ENCODE results near the gene MATN3.
A peak's percentile ranks its signal among the peaks of the same experiment; 100 is the strongest.

The MATN3 gene

DNA sequence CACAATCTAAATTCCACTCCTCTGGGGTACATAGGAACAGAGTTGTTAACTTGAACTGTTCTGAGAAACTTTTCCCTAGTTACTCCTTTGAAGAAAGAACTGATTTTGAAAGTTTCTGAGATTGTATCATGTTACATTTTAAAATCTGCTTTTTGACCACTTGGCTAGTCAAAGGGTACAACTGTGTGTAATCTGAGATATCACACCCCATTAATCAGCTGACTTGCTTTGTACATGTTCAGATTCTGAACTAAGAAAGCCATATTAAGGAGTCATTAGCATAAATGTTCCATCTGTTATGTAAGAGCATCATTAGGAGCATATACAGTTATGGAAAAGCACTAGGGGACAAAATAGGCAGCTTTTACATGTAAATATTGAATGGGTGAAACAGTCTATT, 18.7 kb downstream of the MATN3 start:
- DNase-seq, result no peak

DNA sequence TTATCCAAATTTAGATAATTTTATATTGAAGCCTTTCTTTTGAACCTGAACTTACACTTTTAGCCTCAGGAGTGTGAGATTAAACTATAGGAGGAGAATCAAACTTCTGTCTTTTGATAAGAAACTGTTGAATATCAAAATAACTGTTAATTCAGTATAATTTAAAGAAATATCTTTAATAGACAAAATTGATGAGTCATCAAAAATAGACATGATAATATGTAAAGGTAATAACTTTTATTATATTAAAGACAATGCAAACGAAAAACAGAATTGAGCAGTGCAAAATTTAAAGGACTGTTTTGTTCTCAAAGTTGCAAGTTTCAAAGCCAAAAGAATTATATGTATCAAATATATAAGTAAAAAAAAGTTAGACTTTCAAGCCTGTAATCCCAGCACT, 20.6 kb downstream of the MATN3 start:
- no peak for DNase-seq

GRCh38 chr2:19990416-19990728, 22.1 kb downstream of the MATN3 start:
- DNase-seq, result no peak

GRCh38 chr2:19989667-19990415, 22.6 kb downstream of the MATN3 start, which contains the start of gene WDR35:
TSS of gene WDR35 (minus strand) at chr2:19990105. CDS start at chr2:19990015, 90 bp downstream.
- DNase-seq, result peak; percentile 88

DNA sequence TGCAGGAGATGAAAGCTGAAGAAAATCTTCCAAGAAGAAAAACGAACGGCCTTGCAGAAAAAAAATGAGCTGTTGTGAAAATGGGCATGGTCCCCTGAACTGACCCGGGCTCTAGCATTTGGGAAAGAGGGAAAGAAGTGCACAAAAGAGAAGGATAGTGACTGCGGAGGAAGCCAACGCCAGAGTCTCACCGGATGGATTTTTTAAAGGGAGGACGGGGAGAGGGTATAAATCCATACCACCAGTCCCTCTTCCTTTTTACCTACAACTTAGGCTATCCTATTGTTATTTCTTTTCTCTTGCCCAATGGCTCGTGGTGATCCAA, 23.2 kb downstream of the MATN3 start:
- DNase-seq, result no peak

- DNase-seq, result no peak
Measured at GRCh38 chr2:19988600-19988999, 23.9 kb downstream of the MATN3 start.

GRCh38 chr2:19987936-19988335, 24.5 kb downstream of the MATN3 start:
- no peak for DNase-seq

GRCh38 chr2:19982268-19982667, 30.2 kb downstream of the MATN3 start:
- DNase-seq, result no peak

- no peak for DNase-seq
Measured at GRCh38 chr2:19979932-19980331, 32.5 kb downstream of the MATN3 start.

DNA sequence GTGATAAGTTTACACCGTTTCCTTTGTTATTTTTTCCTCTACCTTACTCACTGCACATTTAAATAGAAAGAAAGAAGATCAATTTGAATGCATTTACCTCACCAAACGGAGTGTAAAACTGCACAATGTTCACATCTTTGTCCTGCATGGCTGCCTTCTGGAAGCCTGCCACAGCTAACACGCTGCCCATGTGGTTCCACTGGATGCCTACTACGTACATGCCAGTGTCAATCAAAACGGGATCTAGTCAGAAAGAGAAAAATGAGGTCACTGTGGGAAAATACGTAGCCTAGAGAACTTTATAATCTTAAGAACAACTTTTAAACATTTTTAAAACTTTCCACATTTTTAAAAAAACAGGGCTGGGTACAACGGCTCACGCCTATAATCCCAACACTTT, 39.0 kb downstream of the MATN3 start:
- DNase-seq, result no peak

DNA sequence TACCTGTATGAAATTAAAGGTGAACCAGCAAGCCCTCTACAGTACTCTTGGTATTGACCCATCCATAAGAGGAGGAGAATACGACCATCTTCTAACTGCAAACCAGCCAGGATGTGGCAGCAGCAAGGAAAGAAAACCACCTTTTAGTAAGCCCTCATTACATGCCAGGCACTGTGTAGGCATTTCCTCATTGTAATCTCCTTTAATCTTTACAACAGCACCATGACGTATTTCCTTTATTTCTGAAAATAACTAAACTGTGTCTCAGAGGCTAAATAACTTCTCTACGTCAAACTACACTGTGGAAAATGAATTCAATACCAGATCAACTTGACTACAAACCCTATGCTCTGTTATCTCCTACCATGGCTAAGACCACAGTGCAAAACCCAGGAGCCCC, 40.8 kb downstream of the MATN3 start:
- DNase-seq, result no peak

- no peak for DNase-seq
Measured at GRCh38 chr2:19963386-19963785, 49.1 kb downstream of the MATN3 start.

- peak; percentile 34 for DNase-seq
Measured at GRCh38 chr2:19955544-19956422, 56.7 kb downstream of the MATN3 start.

GRCh38 chr2:19949071-19949470, 63.4 kb downstream of the MATN3 start:
- DNase-seq, result no peak

DNA sequence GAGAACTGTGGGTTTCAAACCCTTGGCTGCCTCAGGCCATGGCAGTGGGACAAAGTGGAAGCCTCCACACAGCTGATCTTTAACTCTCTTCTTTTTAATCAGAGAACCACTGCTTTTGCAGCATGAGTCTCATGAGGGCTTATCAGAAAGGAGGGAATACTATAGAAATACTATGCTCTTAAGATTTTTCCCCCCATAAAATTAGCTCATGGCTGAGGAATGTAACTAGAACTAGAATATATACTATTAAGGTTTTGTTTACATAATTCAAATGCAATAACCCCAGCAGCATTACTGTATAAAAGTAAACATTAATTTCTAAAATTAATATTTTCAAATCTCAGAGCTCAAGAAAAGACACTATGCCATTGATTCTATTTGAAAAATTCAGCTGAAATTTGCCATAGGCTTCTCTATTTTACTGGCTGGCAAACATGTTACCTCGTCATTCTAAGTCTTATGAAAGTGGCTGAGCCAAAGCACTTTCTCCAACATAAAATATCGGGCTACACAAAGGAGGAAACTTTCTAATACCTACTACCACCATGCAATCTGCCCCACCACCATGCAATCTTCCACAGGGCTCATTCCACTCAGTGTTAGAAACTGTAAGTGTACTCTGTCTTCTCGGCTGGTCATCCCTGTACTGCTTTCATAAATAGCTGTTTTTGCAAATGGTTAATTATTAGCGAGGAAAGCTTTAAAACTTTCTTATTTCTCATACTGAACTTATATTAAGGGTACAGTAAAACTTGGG, 65.1 kb downstream of the MATN3 start:
- DNase-seq, result no peak

GRCh38 chr2:19944205-19944845, 68.1 kb downstream of the MATN3 start:
- no peak for DNase-seq

DNA sequence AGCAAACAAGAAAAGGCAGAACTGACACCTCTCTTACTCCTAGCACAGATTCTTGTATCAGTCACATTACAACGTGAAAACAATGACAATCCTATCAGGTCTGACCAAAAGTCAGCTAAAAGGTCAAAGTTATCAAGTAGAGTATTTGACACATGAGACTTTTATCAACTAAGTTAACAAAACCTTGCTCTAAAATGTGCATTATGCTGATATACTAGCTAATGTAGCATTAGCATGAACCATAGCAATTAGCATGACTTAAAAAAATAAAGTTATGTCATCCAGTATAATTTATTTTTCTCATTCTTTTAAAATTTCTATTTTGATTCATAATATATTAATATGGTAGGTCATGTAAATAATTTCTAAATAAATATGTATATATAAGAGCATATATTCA, 69.3 kb downstream of the MATN3 start:
- DNase-seq, result no peak

DNA sequence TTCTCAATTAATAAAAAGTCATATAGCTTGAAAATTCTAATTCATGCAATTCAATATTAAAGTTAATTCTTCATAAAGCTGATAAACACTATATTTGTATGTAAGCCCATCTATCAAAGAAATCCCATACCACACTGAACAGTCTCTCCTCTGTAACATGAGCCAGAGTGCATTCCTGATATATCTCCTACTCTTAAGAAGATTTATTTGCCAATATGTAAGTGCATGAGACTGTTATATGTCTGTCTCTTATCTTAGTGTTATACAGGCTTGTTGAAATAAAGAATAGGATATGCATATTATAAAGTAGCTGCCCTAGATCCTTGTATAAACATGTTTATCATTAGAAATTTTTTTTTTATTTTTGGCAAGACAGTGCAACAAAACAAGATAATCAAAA, 70.3 kb downstream of the MATN3 start:
- DNase-seq, result no peak

Data from activated gamma-delta T cell treated with Interleukin-2 at 50 U/mL for 16 hours (primary cell).